Right renal pelvis (tissue), 4 donors: ENCODE data around the gene DCTN4. TPM values are rescaled to one million over a fixed set of nuclear protein-coding genes. Genes with fewer than 3 reads are reported as not detected.
"Not testable (repeated sequence)": the region's sequence is repeated elsewhere in the genome, so short reads cannot be mapped to it uniquely, and the experiment has no call there.

Experiments
- DNase-seq, 4 donors: peaks; one replicate each; pipeline ENCODE4 v3.0.0-alpha.2; 2013; ENCODE audit warnings: low read depth in 4 of 4, low spot score in 3 of 4, missing footprints in 1 of 4
- polyA plus RNA-seq, 4 donors: library from polyadenylated mRNA; unstranded; fragments of 120-200 nt; gene quantifications; one replicate each; pipeline ENCODE4 v1.2.1, GENCODE V29; 2013; ENCODE audit not compliant: insufficient read length in 4 of 4

The DCTN4 gene
- polyA plus RNA-seq: 10 to 100 TPM; 52.4 to 64.3 (median 63.0) TPM

DNA sequence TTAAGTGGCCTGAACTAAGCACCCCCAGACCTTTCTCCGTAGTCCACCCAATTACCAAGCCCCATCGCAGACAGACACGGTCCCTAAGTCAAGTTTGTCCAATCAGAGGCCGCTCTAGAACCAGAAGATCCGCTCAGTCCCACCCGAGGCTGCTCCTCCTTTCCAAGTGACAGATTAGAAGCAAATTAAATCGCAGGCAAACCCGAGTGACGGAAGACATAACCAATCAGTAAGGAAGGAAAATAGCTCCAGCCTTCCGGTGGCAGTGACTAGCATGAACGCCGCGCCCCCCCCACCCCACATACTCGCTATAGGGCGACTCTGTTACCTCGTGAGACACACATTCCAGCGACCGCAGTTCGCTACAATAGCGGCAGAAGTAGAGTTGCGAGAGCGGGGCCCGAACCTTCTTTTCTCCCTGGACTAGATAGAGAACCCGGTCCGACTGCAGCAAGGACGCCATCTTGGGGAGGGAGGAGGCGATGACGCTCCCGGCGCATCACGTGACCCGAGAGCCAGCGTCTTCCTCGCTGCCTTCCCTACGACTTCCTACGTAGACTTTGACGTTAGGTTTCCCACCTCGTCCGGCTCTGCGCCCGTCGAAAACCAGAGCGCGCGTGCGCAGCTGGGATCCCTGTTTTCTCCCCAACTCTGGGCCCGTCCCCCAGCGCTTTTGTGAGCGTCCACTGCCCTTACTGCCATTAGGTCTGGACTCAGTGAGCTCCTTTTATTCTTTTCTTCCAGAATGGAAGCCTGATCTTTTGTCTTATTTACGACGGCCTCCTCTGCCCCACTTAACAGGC, at the start of gene DCTN4:
Gene DCTN4 (minus strand): TSS at position 487 of the 803 bp plus-strand sequence. CDS start 24 bp downstream, at position 463.
- DNase-seq: peak; percentile 96 to 98 (median 98)

DNA sequence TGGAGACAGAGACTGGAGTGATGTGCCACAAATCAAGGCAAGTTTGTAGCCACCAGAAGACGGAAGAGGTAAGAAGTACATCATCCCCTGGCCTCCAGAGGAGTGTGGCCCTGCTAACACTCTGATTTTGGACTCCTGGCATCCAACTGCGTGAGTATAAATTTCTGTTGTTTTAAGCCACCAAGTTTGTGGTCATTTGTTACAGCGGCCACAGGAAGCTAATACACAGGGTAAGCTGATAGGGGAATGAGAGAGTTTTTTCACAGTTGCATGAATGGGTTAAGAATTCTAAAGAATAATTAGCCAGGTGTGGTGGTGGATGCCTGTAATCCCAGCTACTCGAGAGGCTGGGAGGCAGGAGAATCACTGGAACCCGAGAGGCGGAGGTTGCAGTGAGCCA, 45.6 kb upstream of the DCTN4 start:
- no peak for DNase-seq

DNA sequence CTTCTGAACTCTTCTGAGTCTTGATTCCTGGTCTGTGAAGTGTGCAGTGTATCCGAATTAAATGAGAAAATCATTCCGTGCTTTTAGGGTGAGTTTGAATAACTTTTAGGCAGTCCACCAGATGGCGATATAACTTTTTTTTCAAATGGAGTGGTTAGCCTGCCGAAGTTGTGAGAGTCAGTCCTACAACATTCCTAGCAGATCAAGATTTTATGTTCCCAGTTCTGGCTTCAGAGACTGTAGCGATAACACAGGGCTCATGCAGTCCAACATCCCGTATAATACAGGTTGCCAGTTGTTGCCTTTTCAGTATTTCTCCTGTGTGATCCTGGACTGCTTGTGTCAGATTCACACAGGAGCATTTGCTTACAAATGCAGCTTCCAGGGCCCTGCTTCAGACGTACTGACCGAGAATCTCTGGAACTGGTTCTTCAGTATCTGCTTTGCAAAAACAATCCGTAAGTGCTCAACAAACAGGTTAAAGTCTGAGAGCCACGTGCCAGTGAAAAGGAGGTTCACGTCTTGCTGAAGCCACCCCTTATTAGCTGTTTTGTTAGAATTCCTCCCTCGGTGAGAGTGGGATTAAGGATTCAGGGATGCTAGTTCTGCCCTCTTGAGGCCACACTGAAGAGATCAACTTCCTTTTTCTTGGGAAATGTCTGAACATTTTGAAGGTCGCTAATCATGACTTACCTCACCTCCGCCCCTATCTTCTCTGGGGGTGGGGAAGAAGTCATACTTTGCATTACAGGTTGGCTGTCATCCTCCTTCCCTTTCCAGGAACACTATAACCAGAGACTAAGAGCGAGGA, 42.5 kb upstream of the DCTN4 start:
- DNase-seq: peak in 2 of 4 donors; percentile 73 to 75

DNA sequence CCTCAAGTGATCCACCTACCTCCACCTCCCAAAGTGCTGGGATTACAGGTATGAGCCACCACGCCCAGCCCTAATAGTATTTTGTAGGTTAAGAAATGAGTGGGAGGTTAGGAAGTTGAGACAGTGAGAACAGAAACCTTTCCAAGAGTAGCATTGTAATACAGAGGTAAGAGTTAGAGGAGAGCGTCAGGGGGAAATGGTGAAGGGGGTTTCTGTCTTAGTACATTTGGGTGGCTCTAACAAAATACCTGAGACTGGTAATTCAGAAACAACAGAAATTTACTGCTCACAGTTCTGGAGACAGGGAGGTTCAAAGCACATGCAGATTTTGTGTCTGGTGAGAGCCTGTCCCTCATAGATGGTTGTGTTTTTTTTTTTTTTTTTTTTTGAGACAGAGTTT, 38.6 kb upstream of the DCTN4 start:
- DNase-seq: no peak

DNA sequence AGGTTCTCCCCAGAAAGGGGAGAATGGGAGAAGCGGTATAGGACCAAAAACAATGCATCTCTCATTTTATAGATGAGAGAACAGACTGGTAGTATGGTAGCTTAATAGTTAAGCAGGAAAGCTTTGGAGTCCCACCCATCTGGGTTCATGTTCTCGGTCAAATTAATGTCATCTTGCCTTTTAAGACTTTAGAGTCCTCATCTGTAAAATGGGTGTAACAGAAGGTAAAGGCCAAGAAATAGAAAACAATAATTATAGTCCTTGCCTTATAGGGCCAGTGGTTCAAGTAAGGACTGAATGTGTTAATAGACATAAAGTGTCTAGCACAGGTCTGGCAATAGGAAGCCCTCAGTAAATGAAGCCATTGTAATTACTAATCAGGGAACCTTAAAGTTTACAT, 36.1 kb upstream of the DCTN4 start:
- DNase-seq: no peak

DNA sequence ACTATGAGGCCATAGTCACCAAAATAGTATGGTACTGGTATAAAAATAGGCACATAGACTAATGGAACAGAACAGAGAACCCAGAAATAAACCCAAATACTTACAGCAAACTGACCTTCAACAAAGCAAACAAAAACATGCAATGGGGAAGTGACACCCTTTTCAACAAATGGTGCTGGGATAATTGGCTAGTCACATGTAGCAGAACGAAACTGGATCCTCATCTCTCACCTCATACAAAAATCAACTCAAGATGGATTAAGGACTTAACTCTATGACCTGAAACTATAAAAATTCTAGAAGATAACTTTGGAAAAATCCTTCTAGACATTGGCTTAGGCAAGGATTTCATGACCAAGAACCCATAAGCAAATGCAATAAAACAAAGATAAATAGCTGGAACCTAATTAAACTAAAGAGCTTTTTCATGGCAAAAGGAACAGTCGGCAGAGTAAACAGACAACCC, 34.6 kb upstream of the DCTN4 start:
- DNase-seq: not testable (repeated sequence)

DNA sequence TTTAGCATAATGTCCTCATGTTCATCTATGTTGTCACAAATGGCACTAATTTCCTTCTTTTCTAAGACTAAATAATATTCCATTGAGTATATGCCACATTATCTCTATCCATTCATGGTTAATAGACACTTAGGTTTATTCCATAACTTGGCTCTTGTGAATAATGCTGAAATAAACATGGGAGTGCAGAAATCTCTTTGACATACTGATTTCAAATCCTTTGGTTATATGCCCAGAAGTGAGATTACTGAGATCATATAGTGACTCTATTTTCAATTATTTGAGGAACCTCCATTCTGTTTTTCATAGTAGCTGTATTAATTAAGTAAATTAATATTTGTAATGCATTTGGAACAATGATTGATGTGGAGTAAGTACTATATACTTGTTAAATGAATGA, 32.7 kb upstream of the DCTN4 start:
- no peak for DNase-seq

DNA sequence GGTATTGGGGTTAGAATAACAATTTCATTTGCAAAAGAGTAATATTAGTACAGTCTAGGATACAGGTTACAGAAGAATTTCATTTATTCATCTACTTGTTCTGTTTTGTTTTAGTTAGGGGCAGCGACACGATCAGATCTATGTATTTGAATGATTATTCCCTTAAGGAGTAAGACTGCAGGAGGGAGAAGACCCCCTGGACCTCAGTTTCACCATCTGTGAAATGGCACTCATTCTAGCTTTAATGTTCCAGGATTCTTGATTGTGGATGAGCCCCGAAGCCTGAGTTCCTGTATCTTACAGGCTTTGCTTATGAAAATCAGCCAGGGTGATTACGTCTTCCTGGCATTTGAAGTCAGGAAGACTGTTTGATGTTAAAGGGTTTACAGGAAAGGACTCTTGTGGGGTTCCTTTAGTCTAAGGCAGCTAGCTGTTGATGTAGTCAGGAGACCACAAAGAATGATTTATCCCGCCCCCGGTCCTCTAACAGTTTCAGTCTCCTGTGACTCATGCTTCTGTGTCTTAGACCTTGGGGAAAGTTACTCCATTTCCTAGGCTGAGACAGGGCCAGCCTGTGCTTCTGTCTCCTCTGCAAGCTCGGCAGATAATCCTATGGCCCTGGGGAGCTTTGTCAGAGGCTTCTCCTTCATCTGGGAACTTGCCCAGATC, 31.3 kb upstream of the DCTN4 start:
- DNase-seq: no peak

DNA sequence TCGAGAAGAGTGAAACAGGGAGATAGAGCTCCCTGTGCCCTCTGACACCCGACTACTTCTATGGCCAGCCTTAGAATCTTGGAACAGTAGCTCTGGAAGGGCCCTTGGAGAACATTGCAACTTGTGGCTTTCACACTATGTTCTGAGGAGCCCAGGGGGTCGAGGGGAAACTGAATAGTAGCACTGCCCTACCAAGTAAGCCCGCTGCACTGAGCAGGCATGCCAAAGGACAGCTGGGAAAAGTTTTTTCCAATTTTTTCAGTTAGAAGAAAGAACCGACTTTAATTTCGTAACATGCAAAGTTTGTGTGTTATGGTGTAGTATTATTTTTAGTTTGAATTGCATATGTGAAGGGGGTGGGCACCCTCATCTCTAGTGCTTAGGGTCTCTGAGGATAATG, 30.6 kb upstream of the DCTN4 start:
- no peak for DNase-seq

DNA sequence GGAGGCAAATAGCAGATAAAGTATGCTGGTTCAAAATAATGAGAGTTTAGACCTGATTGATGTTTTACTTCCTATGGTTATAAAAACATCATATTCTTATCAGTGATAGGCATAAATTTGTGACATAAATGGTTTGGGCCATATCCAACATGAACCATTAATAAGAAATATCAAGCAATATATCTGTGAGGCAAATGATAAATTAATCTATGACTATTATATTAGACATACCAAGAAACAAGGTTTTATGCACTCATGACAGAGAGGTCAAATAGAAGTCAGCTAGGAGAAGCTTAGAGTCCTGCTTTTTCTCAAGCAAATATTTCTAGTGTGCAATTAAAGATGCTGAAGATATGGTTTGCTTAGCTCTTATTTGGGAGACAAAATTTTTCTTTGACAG, 30.2 kb upstream of the DCTN4 start:
- no peak for DNase-seq

DNA sequence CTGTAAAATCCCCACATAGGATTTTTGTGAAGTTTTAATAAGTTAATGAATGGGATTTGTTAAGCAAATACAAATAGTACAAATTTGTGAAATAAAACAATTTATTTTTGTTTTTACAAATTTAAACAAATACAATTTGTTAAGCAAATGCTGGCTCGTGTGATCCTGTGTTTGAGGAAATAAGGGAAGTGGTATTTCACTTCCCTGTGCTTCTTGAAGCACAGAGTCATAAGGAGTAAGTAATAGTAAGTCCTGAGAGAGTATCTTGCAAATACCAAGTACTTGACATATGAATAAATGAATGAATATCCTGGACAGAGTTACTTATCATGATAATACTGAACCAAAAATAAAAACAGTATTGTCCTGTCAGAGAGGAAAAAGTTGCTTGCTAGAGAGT, 28.8 kb upstream of the DCTN4 start:
- DNase-seq: no peak

DNA sequence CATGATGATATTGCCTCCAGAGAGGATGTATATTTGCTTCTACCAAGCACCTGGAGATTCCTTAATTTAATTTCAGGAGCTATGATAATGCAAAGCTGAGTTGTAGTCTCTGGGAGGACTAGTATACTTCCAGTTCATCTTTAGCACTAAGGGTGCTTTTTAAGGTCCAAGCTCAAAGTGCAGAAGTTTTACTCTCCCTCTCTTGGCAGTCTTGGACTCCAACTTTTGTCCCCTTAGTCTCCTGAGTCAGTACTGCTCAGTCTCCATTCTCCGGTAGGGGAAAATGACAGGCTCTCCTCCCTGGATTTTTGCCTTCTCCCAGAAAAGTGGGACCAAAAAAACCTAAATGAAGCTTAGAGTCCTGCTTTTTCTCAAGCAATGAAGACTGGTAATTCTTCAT, 28.1 kb upstream of the DCTN4 start:
- DNase-seq: no peak

DNA sequence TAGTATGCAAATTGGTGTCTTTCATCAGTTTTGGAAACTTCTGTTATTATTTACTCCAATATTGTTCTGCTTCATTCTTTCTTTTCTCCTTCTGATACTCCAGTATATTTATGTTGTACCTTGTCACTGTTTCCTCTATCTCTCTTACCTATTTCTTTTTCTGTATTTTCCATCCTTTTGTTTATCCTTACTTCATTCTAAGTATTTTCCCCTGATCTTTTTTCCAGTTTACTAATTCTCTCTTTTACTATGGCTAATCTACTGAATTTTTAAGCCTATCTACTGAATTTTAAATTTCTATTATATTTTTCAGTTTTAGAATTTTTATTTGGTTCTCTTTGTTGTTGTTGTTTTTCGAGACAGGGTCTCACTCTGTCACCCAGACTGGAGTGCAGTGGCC, 27.1 kb upstream of the DCTN4 start:
- DNase-seq: no peak

DNA sequence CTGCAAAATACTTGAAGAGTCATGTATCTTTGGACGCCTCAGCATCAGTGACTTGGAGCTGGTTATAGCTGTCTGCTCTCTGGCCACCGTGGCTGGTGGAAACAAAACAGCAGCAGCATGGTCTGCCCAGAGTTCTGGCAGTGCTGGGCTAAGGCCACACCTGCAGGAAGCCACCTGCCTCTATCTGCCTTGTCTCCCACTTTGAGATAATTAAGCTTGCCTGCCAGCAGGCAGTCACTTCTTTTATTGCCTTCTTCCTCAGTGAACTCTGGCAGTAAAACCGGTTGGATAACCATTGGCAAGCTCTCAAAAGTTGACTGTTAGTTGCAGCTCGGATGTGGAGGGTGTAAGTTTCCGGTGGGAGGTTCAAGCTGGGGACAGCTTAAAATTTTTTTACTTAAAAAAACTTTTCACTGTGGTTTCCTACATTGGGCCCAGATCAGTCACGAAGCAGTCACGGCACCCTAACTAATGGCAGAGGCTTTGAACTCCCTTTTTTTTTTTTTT, 24.7 kb upstream of the DCTN4 start:
- peak in 3 of 4 donors; percentile 81 to 89 (median 89) for DNase-seq

DNA sequence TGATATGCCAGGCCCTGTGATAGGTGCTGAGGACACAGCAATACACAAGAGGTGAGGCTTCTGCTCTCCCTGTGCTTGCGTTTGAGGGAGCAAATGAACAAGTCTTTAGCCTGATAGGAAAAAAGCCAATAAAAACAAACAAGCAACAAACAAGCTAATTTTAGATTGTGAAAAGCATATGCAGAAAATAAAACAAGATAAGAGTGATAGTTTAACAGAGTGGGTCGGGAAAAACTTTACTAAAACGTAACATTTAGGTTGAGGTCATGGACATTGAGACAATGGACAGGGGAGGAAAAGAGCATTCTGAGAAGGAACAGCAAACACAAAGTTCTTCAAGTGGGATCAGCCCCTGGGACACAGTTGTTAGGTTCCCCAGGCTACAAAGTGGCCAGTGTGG, 24.0 kb upstream of the DCTN4 start:
- no peak for DNase-seq

DNA sequence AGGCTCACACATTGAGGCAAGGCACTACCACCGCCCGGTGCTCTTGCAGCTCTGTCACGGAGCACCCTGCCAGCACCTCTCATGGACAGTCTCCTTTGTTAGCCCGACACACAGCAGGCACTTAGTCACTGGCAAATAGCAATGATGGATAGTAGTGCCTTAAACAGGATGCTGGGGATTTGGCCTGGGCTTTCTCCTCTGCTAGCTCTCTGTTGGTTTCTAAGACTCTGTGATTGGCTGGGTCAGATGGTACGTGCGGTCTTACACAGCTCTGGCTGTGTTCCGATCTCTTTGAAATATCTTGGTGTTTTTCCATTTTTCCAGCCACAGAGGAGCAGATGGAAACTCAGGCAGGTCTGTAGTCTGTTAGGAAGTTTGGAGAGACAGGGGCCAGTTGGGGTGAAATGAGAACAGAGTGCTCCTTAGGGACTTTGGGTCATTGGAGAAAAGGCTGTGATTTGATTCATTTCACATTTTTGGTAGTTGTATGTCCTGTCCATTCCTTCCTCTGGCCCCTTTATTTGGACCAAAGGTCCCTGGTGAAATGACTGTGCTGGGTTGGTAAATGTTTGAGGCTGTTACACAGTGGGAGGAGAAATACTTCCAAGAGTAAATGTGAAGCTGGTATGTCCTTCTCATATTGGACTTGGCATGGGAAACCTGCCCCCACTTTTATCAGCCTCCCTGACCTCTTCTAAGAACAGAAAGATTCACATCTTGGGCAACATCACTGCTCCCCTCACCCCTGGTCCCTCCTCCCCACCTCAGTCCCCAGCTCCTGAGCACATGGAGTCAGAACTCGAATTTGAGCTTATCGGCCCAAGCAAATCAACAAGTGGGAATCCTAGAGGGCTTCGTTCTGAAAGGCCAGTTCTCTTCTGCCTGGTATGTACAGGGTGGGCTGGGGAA, 23.1 kb upstream of the DCTN4 start:
- no peak for DNase-seq

DNA sequence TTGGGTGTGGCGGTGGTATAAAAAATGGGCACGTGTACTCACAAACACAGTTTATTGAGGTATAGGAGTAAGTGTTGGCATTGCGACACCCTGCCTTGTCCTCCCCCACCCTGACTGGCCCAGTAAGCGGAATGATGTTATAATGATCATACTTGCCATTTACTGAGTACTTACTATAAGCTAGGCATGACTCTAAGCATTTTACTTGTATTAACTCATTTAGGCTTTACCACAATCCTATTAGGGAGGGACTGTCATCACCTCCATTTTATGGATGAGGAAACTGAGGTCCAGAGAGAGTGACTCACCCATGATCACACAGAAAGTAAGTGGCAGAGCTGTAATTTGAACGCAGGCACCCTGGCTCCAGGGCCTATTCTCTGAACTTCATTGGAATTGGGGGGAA, 22.0 kb upstream of the DCTN4 start:
- no peak for DNase-seq

DNA sequence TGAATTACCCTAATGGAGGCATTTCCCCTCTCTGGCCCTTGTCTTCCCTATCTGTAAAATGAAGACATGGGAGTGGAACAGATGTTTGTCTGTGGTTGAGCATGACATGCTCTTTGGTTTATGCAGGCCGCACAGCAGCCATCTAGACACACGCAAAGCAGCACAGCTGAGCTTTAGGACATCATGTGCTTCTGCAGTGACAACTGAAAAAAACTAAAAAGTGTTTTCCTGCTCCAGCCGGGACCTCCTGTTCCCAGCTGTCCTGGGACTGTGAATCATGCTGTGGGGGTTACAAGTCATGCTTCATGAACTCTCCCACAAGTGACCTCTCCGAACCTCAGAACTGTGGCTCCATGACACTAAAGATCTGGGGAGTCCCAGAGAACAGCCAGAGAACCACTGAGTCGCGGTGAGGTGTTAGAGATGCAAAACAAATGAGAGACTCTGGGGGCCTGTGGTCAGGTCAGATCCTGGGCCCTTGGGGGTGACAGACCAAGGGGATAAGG, 21.4 kb upstream of the DCTN4 start:
- no peak for DNase-seq

DNA sequence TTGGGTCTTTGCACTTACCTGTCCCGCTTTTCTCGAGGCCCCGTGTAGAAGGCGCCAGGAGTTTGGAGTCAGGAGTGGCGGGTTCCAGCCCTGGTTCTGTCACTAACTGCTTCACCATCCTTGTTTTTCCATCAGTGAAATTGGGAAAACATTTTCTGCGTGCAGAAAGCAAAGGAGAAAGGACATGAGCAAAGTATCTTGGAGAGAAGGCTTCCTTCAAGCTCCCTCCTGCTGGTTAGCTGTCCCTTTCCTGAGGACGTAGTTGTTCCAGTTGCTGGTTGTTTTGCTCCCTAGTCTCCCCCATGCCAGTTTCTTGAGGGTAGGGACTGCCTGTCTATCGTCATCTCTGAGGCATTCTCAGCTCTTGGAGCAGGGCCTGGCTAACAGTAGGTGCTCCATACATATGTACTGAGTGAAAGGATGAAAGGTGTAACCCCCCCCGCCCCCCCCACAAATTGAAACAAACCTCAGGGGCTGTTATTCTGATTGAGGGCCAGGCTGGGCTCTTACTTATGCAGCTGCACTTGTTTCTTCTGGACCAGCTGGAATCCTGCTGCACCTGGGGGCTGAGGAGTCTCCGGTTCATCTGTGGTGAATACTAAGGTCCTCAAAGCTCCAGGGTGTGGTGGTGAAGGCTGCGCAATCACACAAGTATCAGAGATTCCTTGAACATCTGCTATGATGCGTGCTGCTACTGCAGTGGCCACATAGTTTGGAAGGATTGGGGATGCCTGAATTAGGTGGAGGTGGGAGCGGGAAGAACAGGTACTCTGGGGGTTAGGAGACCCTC, 20.8 kb upstream of the DCTN4 start:
- DNase-seq: no peak
